Daoy (cell line): ENCODE results near the gene ACO2. TPM values are rescaled to one million over a fixed set of nuclear protein-coding genes. Genes with fewer than 3 reads are reported as not detected.
"Not testable (repeated sequence)": the region's sequence is repeated elsewhere in the genome, so short reads cannot be mapped to it uniquely, and the experiment has no call there.

ENCODE experiments used
- DNase-seq: peaks from one replicate; pipeline ENCODE4 v3.0.0-alpha.2; 2015; ENCODE audit warnings: low read depth
- total RNA-seq: library from RNA; depleted of rRNA; stranded (reverse); fragments of >200 nt; shearing (Covaris generic); gene quantifications from 2 replicates; pipeline ENCODE4 v1.2.3, GENCODE V29; 2014

Gene ACO2
- total RNA-seq, 1 experiment from 2014 or later = 43.5 TPM

- DNase-seq = no peak
Observed at GRCh38 chr22:41540365-41540764, 71.4 kb downstream of the ACO2 start.

GRCh38 chr22:41541484-41541883, 72.6 kb downstream of the ACO2 start:
- no peak for DNase-seq

- DNase-seq = no peak
Observed at GRCh38 chr22:41542224-41542623, 73.3 kb downstream of the ACO2 start.

- peak; percentile 98 for DNase-seq
Observed at GRCh38 chr22:41543854-41544670, 75.1 kb downstream of the ACO2 start, which contains the start of gene POLR3H. POLR3H (minus strand) TSS chr22:41544470; CDS start chr22:41544101, 369 bp downstream.

- no peak for DNase-seq
Observed at GRCh38 chr22:41544671-41545476, 76.0 kb downstream of the ACO2 start.

- DNase-seq = no peak
Observed at GRCh38 chr22:41548830-41549211, 79.9 kb downstream of the ACO2 start.

- no peak for DNase-seq
Observed at GRCh38 chr22:41550952-41551491, 82.1 kb downstream of the ACO2 start.

- no peak for DNase-seq
Observed at GRCh38 chr22:41551877-41552582, 83.1 kb downstream of the ACO2 start.

- no peak for DNase-seq
Observed at GRCh38 chr22:41555325-41555982, 86.5 kb downstream of the ACO2 start.

GRCh38 chr22:41556561-41556960, 87.6 kb downstream of the ACO2 start:
- DNase-seq = no peak

- DNase-seq = peak; percentile 85
Observed at GRCh38 chr22:41557401-41558240, 88.7 kb downstream of the ACO2 start.

- DNase-seq = not testable (repeated sequence)
Observed at GRCh38 chr22:41558241-41558630, 89.3 kb downstream of the ACO2 start.

GRCh38 chr22:41560095-41560471, 91.2 kb downstream of the ACO2 start:
- DNase-seq = no peak

- no peak for DNase-seq
Observed at GRCh38 chr22:41561335-41561734, 92.4 kb downstream of the ACO2 start.

- DNase-seq = no peak
Observed at GRCh38 chr22:41561788-41562187, 92.9 kb downstream of the ACO2 start.

GRCh38 chr22:41562461-41562860, 93.5 kb downstream of the ACO2 start:
- no peak for DNase-seq

- peak; percentile 82 for DNase-seq
Observed at GRCh38 chr22:41563051-41563711, 94.3 kb downstream of the ACO2 start.

- DNase-seq = no peak
Observed at GRCh38 chr22:41564563-41564962, 95.6 kb downstream of the ACO2 start.

GRCh38 chr22:41565403-41566054, 96.6 kb downstream of the ACO2 start:
- peak; percentile 90 for DNase-seq

- no peak for DNase-seq
Observed at GRCh38 chr22:41567512-41567768, 98.5 kb downstream of the ACO2 start.
